ENCODE measurements around the gene TIAM1. TPM values are rescaled to one million over a fixed set of nuclear protein-coding genes. Genes with fewer than 3 reads are reported as not detected.

The TIAM1 gene
- polyA plus RNA-seq, 1 experiment: 0.11 TPM

DNA sequence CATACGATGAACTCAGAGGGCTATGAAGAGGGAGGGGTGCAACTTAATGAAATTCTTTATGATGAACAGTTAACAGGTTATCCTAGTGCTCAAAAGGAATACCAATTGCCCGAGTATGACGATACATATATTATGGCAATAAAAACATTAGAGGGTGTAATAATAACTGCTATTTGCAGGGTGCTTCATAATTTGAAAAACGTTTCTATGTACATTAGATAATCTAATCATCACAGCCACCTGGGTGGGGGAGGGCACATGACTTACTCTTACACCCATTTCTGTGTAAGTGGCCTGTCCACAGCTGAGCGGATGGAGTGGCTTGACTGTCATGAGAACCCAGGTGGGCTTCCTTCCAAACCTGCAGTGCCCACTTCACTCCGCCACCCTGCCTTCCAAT is 46.3 kb downstream of the TIAM1 start:
- DNase-seq (ENCODE audit: low read depth): no peak
- POLR2A ChIA-PET: no interaction called here
- TF ChIP-seq, protein P1, sequence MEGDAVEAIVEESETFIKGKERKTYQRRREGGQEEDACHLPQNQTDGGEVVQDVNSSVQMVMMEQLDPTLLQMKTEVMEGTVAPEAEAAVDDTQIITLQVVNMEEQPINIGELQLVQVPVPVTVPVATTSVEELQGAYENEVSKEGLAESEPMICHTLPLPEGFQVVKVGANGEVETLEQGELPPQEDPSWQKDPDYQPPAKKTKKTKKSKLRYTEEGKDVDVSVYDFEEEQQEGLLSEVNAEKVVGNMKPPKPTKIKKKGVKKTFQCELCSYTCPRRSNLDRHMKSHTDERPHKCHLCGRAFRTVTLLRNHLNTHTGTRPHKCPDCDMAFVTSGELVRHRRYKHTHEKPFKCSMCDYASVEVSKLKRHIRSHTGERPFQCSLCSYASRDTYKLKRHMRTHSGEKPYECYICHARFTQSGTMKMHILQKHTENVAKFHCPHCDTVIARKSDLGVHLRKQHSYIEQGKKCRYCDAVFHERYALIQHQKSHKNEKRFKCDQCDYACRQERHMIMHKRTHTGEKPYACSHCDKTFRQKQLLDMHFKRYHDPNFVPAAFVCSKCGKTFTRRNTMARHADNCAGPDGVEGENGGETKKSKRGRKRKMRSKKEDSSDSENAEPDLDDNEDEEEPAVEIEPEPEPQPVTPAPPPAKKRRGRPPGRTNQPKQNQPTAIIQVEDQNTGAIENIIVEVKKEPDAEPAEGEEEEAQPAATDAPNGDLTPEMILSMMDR (IDR thresholded peaks at IDR 0.05; ENCODE audit: insufficient read depth, low read depth, low read length): no peak
- H3K4me3 ChIP-seq (ENCODE audit: low read depth, low read length): no peak overlapping the region
- H3K36me3 ChIP-seq (ENCODE audit: control insufficient read depth, insufficient read depth, low read length): no peaks in the 10 kb centered on the region
- no peaks in the 10 kb centered on the region for H3K27me3 ChIP-seq (ENCODE audit: control insufficient read depth, insufficient read depth, low read length)
- CTCF ChIA-PET: no interaction called here

DNA sequence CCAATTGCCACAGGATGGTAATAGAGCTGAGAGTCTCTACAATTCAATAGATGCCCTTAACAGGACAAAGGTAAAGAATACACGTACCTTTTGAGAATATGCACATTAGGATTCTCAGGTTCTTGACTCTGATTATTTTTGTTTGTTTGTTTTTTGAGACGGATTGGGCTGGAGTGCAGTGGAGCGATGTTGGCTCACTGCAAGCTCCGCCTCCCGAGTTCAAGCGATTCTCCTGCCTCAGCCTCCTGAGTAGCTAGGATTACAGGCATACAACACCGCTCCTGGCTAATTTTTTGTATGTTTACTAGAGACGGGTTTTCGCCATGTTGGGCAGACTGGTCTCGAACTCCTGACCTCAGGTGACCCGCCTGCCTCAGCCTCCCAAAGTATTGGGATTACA is 48.4 kb downstream of the TIAM1 start:
- H3K4me3 ChIP-seq (ENCODE audit: low read depth, low read length): no peak overlapping the region
- no peak for DNase-seq (ENCODE audit: low read depth)
- no peaks in the 10 kb centered on the region for H3K36me3 ChIP-seq (ENCODE audit: control insufficient read depth, insufficient read depth, low read length)
- ChIA-PET CTCF (no interaction called here), POLR2A (no interaction called here)
- H3K27me3 ChIP-seq (ENCODE audit: control insufficient read depth, insufficient read depth, low read length): no peaks in the 10 kb centered on the region
- TF ChIP-seq, protein P1 (IDR thresholded peaks at IDR 0.05; ENCODE audit: insufficient read depth, low read depth, low read length): no peak

DNA sequence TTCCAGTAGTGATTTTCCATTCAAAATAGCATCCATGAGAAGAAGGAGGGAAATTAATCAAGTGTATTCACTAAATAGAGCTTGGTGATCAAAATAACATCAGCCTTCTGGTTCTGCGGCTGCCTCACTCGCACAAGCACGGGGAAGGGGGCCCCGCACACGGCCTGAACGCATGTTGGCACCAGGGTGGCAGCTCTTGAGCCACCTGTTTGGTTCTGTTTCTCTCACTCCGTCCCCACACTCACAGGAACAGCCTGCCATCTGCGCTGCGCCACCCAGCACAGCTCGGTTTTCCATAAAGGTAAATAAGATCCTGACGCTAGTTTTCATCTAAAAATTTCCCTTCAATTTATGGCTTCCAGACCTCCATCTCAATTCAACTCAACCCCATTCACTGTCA is 49.4 kb downstream of the TIAM1 start:
- Histone ChIP-seq H3K4me3 (ENCODE audit: low read depth, low read length) (no peak overlapping the region), H3K36me3 (ENCODE audit: control insufficient read depth, insufficient read depth, low read length) (no peaks in the 10 kb centered on the region), H3K27me3 (ENCODE audit: control insufficient read depth, insufficient read depth, low read length) (no peaks in the 10 kb centered on the region)
- TF ChIP-seq, protein P1 (IDR thresholded peaks at IDR 0.05; ENCODE audit: insufficient read depth, low read depth, low read length): no peak
- DNase-seq (ENCODE audit: low read depth): no peak
- CTCF ChIA-PET: no interaction called here
- POLR2A ChIA-PET: no interaction called here

DNA sequence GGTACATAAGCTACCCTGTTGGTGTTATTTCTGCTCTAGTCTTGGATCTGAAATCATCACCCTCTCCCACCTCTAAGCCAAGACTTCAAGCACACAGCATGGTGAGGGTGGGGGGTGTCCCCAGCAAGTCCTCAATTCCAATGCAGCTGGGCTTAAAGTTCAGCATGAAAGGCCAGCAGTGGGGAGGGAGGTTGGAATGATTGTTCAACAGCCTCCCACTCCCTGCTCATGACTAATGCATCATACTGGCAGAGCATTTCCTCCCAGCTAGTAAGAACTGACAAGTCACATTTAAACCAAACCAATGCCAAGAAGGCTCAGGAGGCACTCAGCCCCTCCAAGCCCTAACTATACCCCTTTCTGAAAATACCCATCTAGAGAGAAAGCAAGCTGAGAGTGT is 50.1 kb downstream of the TIAM1 start:
- Histone ChIP-seq H3K4me3 (ENCODE audit: low read depth, low read length) (no peak overlapping the region), H3K27me3 (ENCODE audit: control insufficient read depth, insufficient read depth, low read length) (no peaks in the 10 kb centered on the region), H3K36me3 (ENCODE audit: control insufficient read depth, insufficient read depth, low read length) (no peaks in the 10 kb centered on the region)
- peak; percentile 49 for DNase-seq (ENCODE audit: low read depth)
- CTCF ChIA-PET: interaction anchor here (0.8 kb wide), 1 partner anchor 10 kb away, joined by 5 read pairs; no protein-coding TSS in a partner anchor
- POLR2A ChIA-PET: no interaction called here
- TF ChIP-seq, protein P1 (IDR thresholded peaks at IDR 0.05; ENCODE audit: insufficient read depth, low read depth, low read length): no peak

DNA sequence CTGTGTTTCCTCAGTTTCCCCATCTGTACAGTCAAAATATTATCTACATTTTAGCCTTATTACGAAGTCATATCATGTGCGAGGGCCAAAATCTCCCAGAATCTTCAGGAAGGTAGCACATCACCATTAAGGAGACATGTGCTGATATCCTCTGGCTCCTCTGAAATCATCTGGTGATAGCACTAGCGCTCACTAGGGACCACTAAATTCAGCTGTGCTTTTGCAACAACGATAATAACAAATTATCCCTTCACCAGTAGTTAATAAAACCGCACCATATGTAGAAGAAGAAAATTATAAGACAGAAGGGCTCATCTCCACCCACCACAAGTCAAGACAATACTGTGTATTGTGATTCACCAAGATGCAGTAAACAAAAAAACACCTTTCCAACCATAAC is 53.3 kb downstream of the TIAM1 start:
- CTCF ChIA-PET: interaction anchor here (0.6 kb wide), 1 partner anchor 21 kb away, joined by 4 read pairs; no protein-coding TSS in a partner anchor
- POLR2A ChIA-PET: no interaction called here

More for the DNA sequence above, 53.3 kb downstream of the TIAM1 start:
- H3K27me3 ChIP-seq (ENCODE audit: control insufficient read depth, insufficient read depth, low read length): no peaks in the 10 kb centered on the region
- DNase-seq (ENCODE audit: low read depth): no peak
- TF ChIP-seq, protein P1 (IDR thresholded peaks at IDR 0.05; ENCODE audit: insufficient read depth, low read depth, low read length): no peak
- H3K36me3 ChIP-seq (ENCODE audit: control insufficient read depth, insufficient read depth, low read length): no peaks in the 10 kb centered on the region
- H3K4me3 ChIP-seq (ENCODE audit: low read depth, low read length): no peak overlapping the region
